GM21367 (cell line): ENCODE data around the gene GNA12.

Source experiments
- ATAC-seq: cut with Tn5 transposase; IDR thresholded peaks from one replicate; pipeline ENCODE4 v1.9.1; 2021; ENCODE audit not compliant: unreplicated experiment

Gene GNA12

GRCh38 chr7:2838873-2839578, 5.1 kb downstream of the GNA12 start:
- ATAC-seq = no peak

GRCh38 chr7:2838451-2838850, 5.7 kb downstream of the GNA12 start:
- ATAC-seq = no peak

- ATAC-seq = no peak
These were observed 6.6 kb downstream of the GNA12 start for GRCh38 chr7:2837496-2837895.

- ATAC-seq = no peak
These were observed 9.2 kb downstream of the GNA12 start for GRCh38 chr7:2834748-2835441.

- ATAC-seq = no peak
These were observed 10.8 kb downstream of the GNA12 start for GRCh38 chr7:2833083-2833910.

GRCh38 chr7:2832461-2832860, 11.6 kb downstream of the GNA12 start:
- ATAC-seq = no peak

GRCh38 chr7:2830609-2831376, 13.3 kb downstream of the GNA12 start:
- no peak for ATAC-seq

GRCh38 chr7:2829040-2829439, 15.1 kb downstream of the GNA12 start:
- ATAC-seq = no peak

- ATAC-seq = no peak
These were observed 17.3 kb downstream of the GNA12 start for GRCh38 chr7:2826771-2827170.

- no peak for ATAC-seq
These were observed 18.4 kb downstream of the GNA12 start for GRCh38 chr7:2825559-2826227.

GRCh38 chr7:2824678-2825461, 19.2 kb downstream of the GNA12 start:
- ATAC-seq = no peak

GRCh38 chr7:2824026-2824677, 20.0 kb downstream of the GNA12 start:
- no peak for ATAC-seq

- ATAC-seq = no peak
These were observed 21.0 kb downstream of the GNA12 start for GRCh38 chr7:2823130-2823529.

GRCh38 chr7:2821842-2822507, 22.1 kb downstream of the GNA12 start:
- ATAC-seq = peak; percentile 45

- no peak for ATAC-seq
These were observed 22.8 kb downstream of the GNA12 start for GRCh38 chr7:2821161-2821841.

GRCh38 chr7:2820508-2820934, 23.6 kb downstream of the GNA12 start:
- ATAC-seq = no peak

GRCh38 chr7:2819954-2820397, 24.1 kb downstream of the GNA12 start:
- ATAC-seq = no peak
